HG03575 (cell line): Measurements from ENCODE around the gene PTPRN2.
"Not testable (repeated sequence)": the region's sequence is repeated elsewhere in the genome, so short reads cannot be mapped to it uniquely, and the experiment has no call there.

Experiments
- ATAC-seq: cut with Tn5 transposase; IDR thresholded peaks from one replicate; pipeline ENCODE4 v1.9.1; 2021; ENCODE audit not compliant: unreplicated experiment, insufficient number of reproducible peaks, low FRiP score; ENCODE audit errors: extremely low read depth

Gene PTPRN2

DNA sequence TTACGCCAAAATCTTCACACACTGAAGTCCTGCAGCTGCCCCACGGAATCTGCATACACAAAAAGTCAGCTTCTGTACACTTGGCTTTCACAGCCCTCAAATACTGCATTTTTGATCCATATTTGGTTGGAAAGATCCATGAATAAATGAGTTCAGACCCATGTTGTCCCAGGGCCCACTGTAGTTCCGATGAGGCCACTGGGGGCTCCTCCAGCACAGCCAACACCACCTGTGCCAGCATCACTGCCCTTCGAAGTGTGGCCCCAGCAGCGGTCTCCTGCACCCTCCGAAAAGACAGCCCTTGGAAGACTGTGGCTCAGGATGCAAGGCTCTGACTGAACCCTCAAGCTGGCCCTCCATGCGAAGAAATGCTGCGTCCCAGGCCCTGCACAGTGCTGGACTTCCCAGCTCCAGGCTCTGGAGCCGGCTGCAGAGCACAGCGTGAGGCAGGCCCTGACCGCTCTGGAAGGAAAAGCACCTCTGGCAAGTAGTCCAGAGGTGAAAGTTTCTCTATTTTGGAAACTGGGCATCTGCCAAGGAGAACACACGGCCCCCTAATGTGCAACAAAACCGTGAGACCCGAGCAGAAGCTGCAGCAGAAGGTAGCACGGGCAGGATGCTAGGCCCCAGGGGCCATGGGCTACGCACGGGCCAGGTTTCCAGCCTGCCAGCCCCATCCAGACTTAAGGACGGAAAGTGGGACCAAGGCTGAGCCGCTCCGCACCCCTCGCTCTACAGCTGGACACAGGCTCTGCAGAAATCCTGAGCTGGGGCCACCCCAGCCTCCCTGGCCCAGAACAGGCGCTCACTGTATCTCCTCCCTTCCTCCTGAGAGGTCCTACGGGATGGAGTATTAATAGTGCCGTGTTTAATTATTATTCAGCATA is 62.6 kb downstream of the PTPRN2 start:
- ATAC-seq = no peak

- not testable (repeated sequence) for ATAC-seq
These were observed 63.3 kb downstream of the PTPRN2 start for GRCh38 chr7:158524286-158524685.

- not testable (repeated sequence) for ATAC-seq
These were observed 63.7 kb downstream of the PTPRN2 start for GRCh38 chr7:158523877-158524276.

- not testable (repeated sequence) for ATAC-seq
These were observed 64.3 kb downstream of the PTPRN2 start for GRCh38 chr7:158523165-158523856.

DNA sequence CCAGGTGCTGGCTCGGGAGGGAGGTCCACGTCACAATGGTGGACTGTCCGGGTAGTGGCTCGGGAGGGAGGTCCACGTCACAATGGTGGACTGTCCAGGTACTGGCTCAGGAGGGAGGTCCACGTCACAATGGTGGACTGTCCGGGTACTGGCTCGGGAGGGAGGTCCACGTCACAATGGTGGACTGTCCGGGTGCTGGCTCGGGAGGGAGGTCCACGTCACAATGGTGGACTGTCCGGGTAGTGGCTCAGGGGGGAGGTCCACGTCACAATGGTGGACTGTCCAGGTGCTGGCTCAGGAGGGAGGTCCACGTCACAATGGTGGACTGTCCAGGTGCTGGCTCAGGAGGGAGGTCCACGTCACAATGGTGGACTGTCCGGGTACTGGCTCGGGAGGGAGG is 65.8 kb downstream of the PTPRN2 start:
- not testable (repeated sequence) for ATAC-seq

DNA sequence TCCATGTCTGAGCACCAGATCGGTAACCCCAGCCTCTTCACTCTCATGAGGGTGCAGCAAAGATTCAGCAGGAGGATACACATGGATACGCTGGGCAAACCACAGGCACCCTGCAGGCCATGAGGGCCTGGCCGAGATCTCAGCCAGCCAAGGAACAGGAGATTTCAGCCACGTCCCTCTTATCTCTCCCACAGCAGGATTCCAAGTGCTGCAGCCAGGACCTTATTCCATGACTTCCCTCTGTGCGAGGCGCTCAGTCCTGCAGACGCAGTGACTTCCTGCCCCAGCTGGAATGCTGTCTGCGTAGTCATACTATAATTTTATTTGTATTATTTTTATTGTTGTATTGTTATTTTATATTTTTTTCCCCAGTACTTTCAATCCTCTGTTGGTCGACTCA is 66.8 kb downstream of the PTPRN2 start:
- no peak for ATAC-seq

DNA sequence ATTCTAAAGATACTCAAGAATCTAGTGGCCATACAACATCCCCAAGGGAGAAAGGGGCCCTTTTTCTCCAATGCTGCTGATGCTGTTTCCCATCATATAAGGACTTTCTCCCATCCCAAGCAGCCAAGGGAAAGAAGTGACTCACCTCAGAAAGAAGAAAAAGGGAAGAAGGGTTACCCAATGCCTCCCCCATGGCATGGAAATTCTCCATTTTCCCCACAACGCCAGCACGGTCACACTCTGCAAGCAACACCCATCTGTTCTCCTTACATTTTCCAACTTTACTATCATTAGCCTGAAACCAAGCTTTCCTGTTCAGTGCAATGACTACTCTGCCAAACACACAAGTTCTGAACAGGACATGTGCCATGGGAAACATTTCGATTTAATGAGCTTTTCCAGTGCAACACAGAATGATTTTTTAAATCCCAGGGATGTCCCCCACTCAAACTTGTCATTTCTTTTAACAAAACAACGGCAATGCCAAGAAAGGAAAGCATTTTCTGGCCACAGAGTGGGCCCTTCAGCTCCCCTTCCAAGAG is 67.9 kb downstream of the PTPRN2 start:
- no peak for ATAC-seq

DNA sequence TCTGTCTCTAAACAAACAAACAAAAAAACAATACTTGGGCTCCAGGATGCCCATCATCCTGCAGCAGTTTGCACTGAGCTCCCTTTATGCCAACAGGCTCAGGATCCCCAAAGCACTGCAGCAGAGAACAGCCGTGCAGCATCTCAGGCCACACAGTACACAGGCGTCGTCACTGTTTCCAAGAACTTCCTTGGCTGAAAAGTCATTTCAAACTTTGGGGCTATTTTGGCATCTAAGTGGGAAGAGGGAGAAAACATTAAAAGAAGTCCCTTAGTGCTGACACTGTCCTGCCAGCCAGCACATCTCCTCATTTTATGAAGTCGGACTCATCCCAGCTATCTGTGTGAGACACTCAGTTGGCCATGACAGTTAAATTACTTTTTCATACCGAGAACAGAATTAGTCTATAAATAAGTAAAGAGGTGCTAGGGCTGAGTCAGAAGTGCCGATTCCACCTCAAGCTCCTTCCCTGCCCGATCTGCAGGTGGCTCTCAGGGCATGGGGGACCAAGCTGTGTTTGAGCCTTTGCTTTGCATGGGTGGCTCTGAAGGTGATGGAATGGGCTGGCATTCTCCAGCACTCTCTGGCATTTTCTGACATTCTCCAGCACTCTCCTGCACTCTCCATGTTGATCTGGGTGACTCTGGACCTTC is 68.5 kb downstream of the PTPRN2 start:
- ATAC-seq = no peak

GRCh38 chr7:158517571-158517970 is 70.1 kb downstream of the PTPRN2 start:
- ATAC-seq = no peak

DNA sequence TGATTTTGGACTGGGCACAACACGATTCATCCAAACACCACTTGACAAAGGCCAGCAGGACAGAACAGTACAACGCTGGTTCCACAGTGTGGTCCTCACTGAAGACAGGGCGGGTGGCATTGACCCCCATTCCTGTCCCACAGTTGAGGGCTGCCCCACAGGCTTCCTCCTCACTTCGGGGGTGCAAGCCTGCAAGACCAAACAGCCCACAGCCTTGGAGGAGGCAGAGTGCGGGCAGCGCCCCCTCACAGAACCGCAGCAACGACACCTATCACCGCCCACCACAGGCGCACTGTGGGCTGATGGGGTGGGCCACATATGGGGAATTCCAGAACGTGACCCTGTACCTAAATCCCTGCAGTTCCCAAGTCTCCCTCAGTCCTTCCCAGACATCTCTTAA is 70.6 kb downstream of the PTPRN2 start:
- ATAC-seq = no peak

DNA sequence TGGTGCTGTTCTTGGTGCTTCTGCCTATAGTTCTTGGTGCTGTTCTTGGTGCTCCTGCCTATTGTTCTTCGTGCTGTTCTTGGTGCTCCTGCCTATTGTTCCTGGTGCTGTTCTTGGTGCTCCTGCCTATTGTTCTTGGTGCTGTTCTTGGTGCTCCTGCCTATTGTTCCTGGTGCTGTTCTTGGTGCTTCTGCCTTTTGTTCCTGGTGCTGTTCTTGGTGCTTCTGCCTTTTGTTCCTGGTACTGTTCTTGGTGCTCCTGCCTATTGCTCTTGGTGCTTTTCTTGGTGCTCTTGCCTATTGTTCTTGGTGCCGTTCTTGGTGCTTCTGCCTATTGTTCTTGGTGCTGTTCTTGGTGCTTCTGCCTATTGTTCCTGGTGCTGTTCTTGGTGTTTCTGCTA is 71.1 kb downstream of the PTPRN2 start:
- ATAC-seq = no peak

DNA sequence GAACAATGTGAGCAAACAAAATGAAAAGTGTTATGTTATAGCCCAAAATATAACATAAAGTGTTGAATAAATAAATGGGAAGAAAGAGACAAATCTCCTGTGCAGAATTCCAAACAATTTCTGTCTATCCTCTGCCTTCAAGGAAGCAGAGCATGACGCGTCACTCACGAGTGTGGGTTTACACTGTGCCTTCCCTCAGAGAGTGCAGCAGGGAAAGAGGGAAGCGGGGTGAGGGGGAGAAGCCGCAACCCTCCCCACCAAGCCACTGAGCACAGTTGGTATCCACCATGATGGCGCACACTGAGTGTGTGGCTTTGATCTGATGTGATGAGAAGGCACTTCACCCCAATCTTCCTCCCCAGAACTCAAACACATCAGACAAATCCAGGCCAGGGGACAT is 74.8 kb downstream of the PTPRN2 start:
- no peak for ATAC-seq

- no peak for ATAC-seq
These were observed 75.6 kb downstream of the PTPRN2 start for GRCh38 chr7:158512042-158512441.

GRCh38 chr7:158508802-158509385 is 78.7 kb downstream of the PTPRN2 start:
- ATAC-seq = no peak

- ATAC-seq = not testable (repeated sequence)
These were observed 79.3 kb downstream of the PTPRN2 start for GRCh38 chr7:158508321-158508720.

DNA sequence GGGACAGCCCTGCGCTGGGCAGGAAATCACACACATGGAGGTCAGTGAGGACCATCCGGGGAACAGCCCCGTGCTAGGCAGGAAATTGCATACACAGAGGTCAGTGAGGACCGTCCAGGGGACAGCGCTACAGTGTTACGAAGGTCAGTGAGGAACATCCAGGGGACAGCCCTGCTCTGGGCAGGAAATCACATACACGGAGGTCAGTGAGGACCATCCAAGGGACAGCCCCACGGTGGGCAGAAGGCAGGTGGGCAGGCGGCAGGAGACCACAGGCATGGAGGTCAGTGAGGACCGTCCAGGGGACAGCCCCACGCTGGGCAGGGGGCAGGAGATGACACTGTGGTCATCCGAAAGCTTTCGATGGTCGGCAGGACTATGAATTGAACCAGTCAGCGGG is 79.7 kb downstream of the PTPRN2 start:
- ATAC-seq = no peak

DNA sequence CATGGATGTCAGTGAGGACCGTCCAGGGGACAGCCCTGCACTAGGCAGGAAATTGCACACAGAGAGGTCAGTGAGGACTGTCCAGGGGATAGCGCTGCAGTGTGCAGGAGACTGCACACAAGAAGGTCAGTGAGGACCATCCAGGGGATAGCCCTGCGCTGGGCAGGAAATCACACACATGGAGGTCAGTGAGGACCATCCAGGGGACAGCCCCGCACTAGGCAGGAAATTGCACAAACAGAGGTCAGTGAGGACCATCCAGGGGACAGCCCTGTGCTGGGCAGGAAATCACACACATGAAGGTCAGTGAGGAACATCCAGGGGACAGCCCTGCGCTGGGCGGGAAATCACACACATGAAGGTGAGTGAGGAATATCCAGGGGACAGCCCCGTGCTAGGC is 80.4 kb downstream of the PTPRN2 start:
- not testable (repeated sequence) for ATAC-seq

DNA sequence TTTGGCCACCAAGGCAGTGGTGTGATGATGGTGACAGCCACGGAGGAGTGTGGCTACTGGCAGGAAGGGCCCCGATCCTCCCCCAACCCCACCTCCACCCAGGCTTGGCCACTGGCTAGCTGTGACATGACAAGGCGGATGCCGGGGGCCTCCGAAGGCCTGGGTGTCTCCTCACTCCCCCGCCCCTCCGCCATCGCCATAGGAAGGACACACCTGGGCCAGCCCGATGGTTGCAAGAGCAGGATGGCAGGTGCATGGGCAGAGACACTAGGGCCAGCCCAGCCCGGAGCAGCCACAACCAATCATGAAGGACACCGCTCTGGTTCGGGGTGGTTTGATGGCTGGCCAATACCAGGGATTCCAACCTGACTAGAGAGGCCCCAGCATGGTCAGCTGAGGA is 81.0 kb downstream of the PTPRN2 start:
- ATAC-seq = no peak

GRCh38 chr7:158505683-158506082 is 81.9 kb downstream of the PTPRN2 start:
- ATAC-seq = no peak
